ENCODE results near the gene CSNK2A1.
"Not testable (repeated sequence)": the region's sequence is repeated elsewhere in the genome, so short reads cannot be mapped to it uniquely, and the experiment has no call there.

CSNK2A1 gene

GRCh38 chr20:533526-533925, 10.1 kb downstream of the CSNK2A1 start:
- DNase-seq (ENCODE audit: low read depth in 3 of 3), result no peak

GRCh38 chr20:532530-532929, 11.1 kb downstream of the CSNK2A1 start:
- no peak for DNase-seq (ENCODE audit: low read depth in 3 of 3)

GRCh38 chr20:531608-532007, 12.0 kb downstream of the CSNK2A1 start:
- DNase-seq (ENCODE audit: low read depth in 3 of 3), result no peak

- DNase-seq (ENCODE audit: low read depth in 3 of 3), result no peak
These were observed 13.3 kb downstream of the CSNK2A1 start for GRCh38 chr20:530321-530720.

- DNase-seq (ENCODE audit: low read depth in 3 of 3), result no peak
These were observed 14.5 kb downstream of the CSNK2A1 start for GRCh38 chr20:528923-529604.

- DNase-seq (ENCODE audit: low read depth in 3 of 3), result no peak
These were observed 16.1 kb downstream of the CSNK2A1 start for GRCh38 chr20:527571-527886.

- DNase-seq (ENCODE audit: low read depth in 3 of 3), result no peak
These were observed 21.7 kb downstream of the CSNK2A1 start for GRCh38 chr20:521860-522259.

- DNase-seq (ENCODE audit: low read depth in 3 of 3), result no peak
These were observed 23.6 kb downstream of the CSNK2A1 start for GRCh38 chr20:519999-520398.

- DNase-seq (ENCODE audit: low read depth in 3 of 3), result no peak
These were observed 26.4 kb downstream of the CSNK2A1 start for GRCh38 chr20:517221-517620.

GRCh38 chr20:516799-517198, 26.8 kb downstream of the CSNK2A1 start:
- no peak for DNase-seq (ENCODE audit: low read depth in 3 of 3)

- no peak for DNase-seq (ENCODE audit: low read depth in 3 of 3)
These were observed 27.9 kb downstream of the CSNK2A1 start for GRCh38 chr20:515696-516095.

- DNase-seq (ENCODE audit: low read depth in 3 of 3), result no peak
These were observed 30.2 kb downstream of the CSNK2A1 start for GRCh38 chr20:513429-513828.

- not testable (repeated sequence) for DNase-seq (ENCODE audit: low read depth in 3 of 3)
These were observed 33.1 kb downstream of the CSNK2A1 start for GRCh38 chr20:510328-511057.

GRCh38 chr20:508364-508787, 35.2 kb downstream of the CSNK2A1 start:
- not testable (repeated sequence) for DNase-seq (ENCODE audit: low read depth in 3 of 3)

- DNase-seq (ENCODE audit: low read depth in 3 of 3), result no peak
These were observed 35.7 kb downstream of the CSNK2A1 start for GRCh38 chr20:507761-508332.

- no peak for DNase-seq (ENCODE audit: low read depth in 3 of 3)
These were observed 36.4 kb downstream of the CSNK2A1 start for GRCh38 chr20:507006-507758.

- DNase-seq (ENCODE audit: low read depth in 3 of 3), result no peak
These were observed 38.9 kb downstream of the CSNK2A1 start for GRCh38 chr20:504632-505075.

GRCh38 chr20:503048-503737, 40.4 kb downstream of the CSNK2A1 start:
- no peak for DNase-seq (ENCODE audit: low read depth in 3 of 3)

GRCh38 chr20:497979-498378, 45.6 kb downstream of the CSNK2A1 start:
- DNase-seq (ENCODE audit: low read depth in 3 of 3), result no peak

GRCh38 chr20:496126-496696, 47.4 kb downstream of the CSNK2A1 start:
- DNase-seq (ENCODE audit: low read depth in 3 of 3), result no peak

- DNase-seq (ENCODE audit: low read depth in 3 of 3), result no peak
These were observed 51.4 kb downstream of the CSNK2A1 start for GRCh38 chr20:492159-492558.
